Fibroblast of the aortic adventitia (primary cell): ENCODE data around the gene C14orf119. TPM values are rescaled to one million over a fixed set of nuclear protein-coding genes. Genes with fewer than 3 reads are reported as not detected.

Source experiments
- DNase-seq: peaks from one replicate; pipeline ENCODE4 v3.0.0-alpha.2; 2010; ENCODE audit warnings: low read depth
- H3K4me3 ChIP-seq: 2 replicates; pipeline ENCODE4 v1.5.1; 2011; ENCODE audit warnings: low read depth, mild to moderate bottlenecking, control low read depth, low read length, moderate library complexity
- CTCF ChIP-seq: IDR thresholded peaks from 2 replicates; pipeline ENCODE4 v1.5.1; 2011; ENCODE audit warnings: mild to moderate bottlenecking, low read length, control low read depth, inconsistent platforms; ENCODE audit not compliant: insufficient read depth
- total RNA-seq: library from RNA; depleted of rRNA; stranded (reverse); fragments of >200 nt; gene quantifications from 2 replicates; pipeline ENCODE4 v1.2.3, GENCODE V29; 2012; ENCODE audit warnings: low replicate concordance

Gene C14orf119
- total RNA-seq, 1 donor = 60.2 TPM

GRCh38 chr14:23127861-23128260 lies 32.6 kb downstream of the C14orf119 start:
- DNase-seq = no peak
- no peak overlapping the region for H3K4me3 ChIP-seq
- TF ChIP-seq CTCF = no peak

GRCh38 chr14:23128969-23129758 lies 33.9 kb downstream of the C14orf119 start:
- DNase-seq = no peak
- no peak overlapping the region for H3K4me3 ChIP-seq
- no peak for TF ChIP-seq CTCF

- no peak for TF ChIP-seq CTCF
- no peak for DNase-seq
- H3K4me3 ChIP-seq = no peak overlapping the region
Measured at GRCh38 chr14:23129759-23130316, 34.5 kb downstream of the C14orf119 start.

- TF ChIP-seq CTCF = no peak
- DNase-seq = peak; percentile 38
- H3K4me3 ChIP-seq = no peak overlapping the region
Measured at GRCh38 chr14:23130871-23131270, 35.6 kb downstream of the C14orf119 start.

- DNase-seq = no peak
- no peak overlapping the region for H3K4me3 ChIP-seq
- TF ChIP-seq CTCF = no peak
Measured at GRCh38 chr14:23131482-23131881, 36.2 kb downstream of the C14orf119 start.

GRCh38 chr14:23132970-23133369 lies 37.7 kb downstream of the C14orf119 start:
- no peak for DNase-seq
- TF ChIP-seq CTCF = no peak
- no peak overlapping the region for H3K4me3 ChIP-seq
